HCT116 (cell line): ENCODE data around the gene LPIN1. TPM values are rescaled to one million over a fixed set of nuclear protein-coding genes. Genes with fewer than 3 reads are reported as not detected.

Experiments
- ATAC-seq: fragments of 200-7000 bp; cut with Tn5 transposase; 2 replicates; pipeline ENCODE4 v1.9.1; 2020; ENCODE audit warnings: mild to moderate bottlenecking, moderate library complexity
- BruUV-seq: library from RNA; stranded (reverse); fragments of 400-500 nt; replicated peaks from 2 replicates; lab custom pipeline; 2021; lab: Mats Ljungman, UMichigan
- CTCF ChIA-PET: fragments of 300-600 bp; sonication (Branson Sonifier 250); formaldehyde crosslinking; loops from one replicate; lab custom pipeline; 2021; ENCODE audit warnings: antibody characterized with exemption; lab: Charles Lee
- POLR2A ChIA-PET: fragments of 300-600, 350-600 bp; sonication (Branson Sonifier 250); formaldehyde crosslinking; loops from one replicate; lab custom pipeline; 2021; ENCODE audit warnings: antibody characterized with exemption; lab: Charles Lee
- RAD21 ChIA-PET, 2 experiments: fragments of 300-600 bp; sonication (Branson Sonifier 250); formaldehyde crosslinking; loops; one replicate each; lab custom pipeline; 2023; ENCODE audit warnings: low total read pairs in 2 of 2; ENCODE audit not compliant: uncharacterized antibody in 2 of 2, unreplicated experiment in 2 of 2, low non-redundant PET in 1 of 2; lab: Charles Lee
- DNase-seq: peaks from one replicate; pipeline ENCODE4 v3.0.0-alpha.2; 2010; ENCODE audit warnings: low read depth, low spot score
- H2AFZ ChIP-seq: fragments of 200-600 bp; shearing (Covaris generic), sonication (generic); 2 replicates; pipeline ENCODE4 v1.6.1; 2017; ENCODE audit warnings: low read depth, mixed run types, mixed read lengths, antibody characterized with exemption, low read length; ENCODE audit not compliant: poor library complexity, severe bottlenecking
- H3K27ac ChIP-seq: 2 replicates; pipeline ENCODE4 v1.5.1; 2012; ENCODE audit warnings: low read depth, low read length
- H3K27me3 ChIP-seq: fragments of 200-600 bp; sonication (generic); 2 replicates; pipeline ENCODE4 v1.6.1; 2016; ENCODE audit warnings: mixed run types, low read length, mixed read lengths; ENCODE audit not compliant: insufficient read depth
- H3K36me3 ChIP-seq, 2 experiments: fragments of 200-500 bp in 1 of 2; fragments of 200-600 bp in 1 of 2; sonication (Bioruptor generic) in 1 of 2; sonication (generic) in 1 of 2; 2 replicates each; pipeline versions ENCODE4 v1.5.1 to v1.6.1; 2014 to 2016; ENCODE audit warnings: low read length in 2 of 2, inconsistent platforms in 1 of 2, mixed read lengths in 1 of 2, mixed run types in 1 of 2; ENCODE audit not compliant: insufficient read depth in 2 of 2, control insufficient read depth in 1 of 2
- H3K4me1 ChIP-seq, 2 experiments: fragments of 200-600 bp in 1 of 2; sonication (generic) in 1 of 2; 2 replicates each; pipeline versions ENCODE4 v1.5.1 to v1.6.1; 2012 to 2017; ENCODE audit warnings: low read length in 2 of 2, inconsistent platforms in 1 of 2, mild to moderate bottlenecking in 1 of 2, mixed read lengths in 1 of 2, mixed run types in 1 of 2, moderate library complexity in 1 of 2; ENCODE audit not compliant: insufficient read depth in 2 of 2, control insufficient read depth in 1 of 2
- H3K4me2 ChIP-seq: fragments of 200-600 bp; sonication (generic); 2 replicates; pipeline ENCODE4 v1.6.1; 2017; ENCODE audit warnings: mixed run types, low read length, mixed read lengths
- H3K4me3 ChIP-seq, 2 experiments: fragments of 200-600 bp in 1 of 2; sonication (generic) in 1 of 2; replicated peaks in 1 of 2; 2 replicates each; pipeline ENCODE4 v1.5.1; 2011 to 2016; ENCODE audit warnings: low read length in 2 of 2, control low read depth in 1 of 2, low read depth in 1 of 2, mild to moderate bottlenecking in 1 of 2, mixed read lengths in 1 of 2, mixed run types in 1 of 2
- H3K79me2 ChIP-seq: fragments of 200-600 bp; sonication (generic); 2 replicates; pipeline ENCODE4 v1.6.1; 2017; ENCODE audit warnings: mild to moderate bottlenecking, mixed run types, low read length, moderate library complexity, mixed read lengths; ENCODE audit not compliant: insufficient read depth
- H3K9ac ChIP-seq: fragments of 200-600 bp; sonication (generic); 2 replicates; pipeline ENCODE4 v1.6.1; 2016; ENCODE audit warnings: low read length, mixed read lengths
- H3K9me2 ChIP-seq: fragments of 200-600 bp; sonication (generic), shearing (Covaris generic); 2 replicates; pipeline ENCODE4 v1.6.1; 2017; ENCODE audit warnings: mixed run types, mild to moderate bottlenecking, moderate library complexity; ENCODE audit not compliant: insufficient read depth
- H3K9me3 ChIP-seq, 2 experiments: fragments of 200-500 bp in 1 of 2; fragments of 200-600 bp in 1 of 2; sonication (Bioruptor generic) in 1 of 2; sonication (generic) in 1 of 2; 2 replicates each; pipeline ENCODE4 v1.6.1; 2014 to 2017; ENCODE audit warnings: low read length in 2 of 2, mixed read lengths in 2 of 2, inconsistent platforms in 1 of 2, low read depth in 1 of 2, mild to moderate bottlenecking in 1 of 2, mixed run types in 1 of 2, moderate library complexity in 1 of 2; ENCODE audit not compliant: control insufficient read depth in 1 of 2, insufficient read depth in 1 of 2
- H4K20me1 ChIP-seq: fragments of 200-600 bp; sonication (generic), shearing (Covaris generic); 2 replicates; pipeline ENCODE4 v1.6.1; 2017; ENCODE audit warnings: mixed run types, mild to moderate bottlenecking, moderate library complexity; ENCODE audit not compliant: insufficient read depth
- CBX3 ChIP-seq: IDR thresholded peaks from 2 replicates; pipeline ENCODE4 v1.6.1; 2012; ENCODE audit warnings: low read depth
- ELF1 ChIP-seq: IDR thresholded peaks from 2 replicates; pipeline ENCODE4 v1.6.1; 2012; ENCODE audit warnings: low read depth, borderline replicate concordance
- EZH2 ChIP-seq: fragments of 200-600 bp; sonication (generic); IDR thresholded peaks from 2 replicates; pipeline ENCODE4 v1.6.1; 2017; ENCODE audit warnings: antibody characterized with exemption, mixed run types
- FOSL1 ChIP-seq: IDR thresholded peaks from 2 replicates; pipeline ENCODE4 v1.6.1; 2012; ENCODE audit warnings: low read depth
- RAD21 ChIP-seq: IDR thresholded peaks from 2 replicates; pipeline ENCODE4 v1.6.1; 2012; ENCODE audit warnings: low read depth, mild to moderate bottlenecking
- SRF ChIP-seq: IDR thresholded peaks from 2 replicates; pipeline ENCODE4 v1.6.1; 2012; ENCODE audit warnings: low read depth
- ZNF274 ChIP-seq: fragments of 200-500 bp; sonication (Bioruptor generic); IDR thresholded peaks from 2 replicates; pipeline ENCODE4 v1.6.1; 2014; ENCODE audit warnings: mild to moderate bottlenecking, low read depth, low read length, inconsistent platforms
- intact Hi-C: fragments of 100-400 bp; cut with micrococcal nuclease; formaldehyde crosslinking; loops from 2 replicates; pipeline ENCODE4 v1.10.0; 2022
- total RNA-seq: library from RNA; stranded (reverse); gene quantifications from one replicate; pipeline ENCODE4 v1.2.1, GENCODE V29; 2021; ENCODE audit not compliant: unreplicated experiment
- TF ChIP-seq, protein P1 (sequence below): IDR thresholded peaks from 2 replicates; pipeline ENCODE4 v1.6.1; 2011; ENCODE audit warnings: mild to moderate bottlenecking, low read length, moderate library complexity; ENCODE audit not compliant: insufficient replicate concordance; ENCODE audit errors: extremely low read depth
- TF ChIP-seq, protein P2 (sequence below): IDR thresholded peaks from 2 replicates; pipeline ENCODE4 v1.6.1; 2012

Gene LPIN1
- total RNA-seq, 1 experiment from 2014 or later: 16.7 TPM

DNA sequence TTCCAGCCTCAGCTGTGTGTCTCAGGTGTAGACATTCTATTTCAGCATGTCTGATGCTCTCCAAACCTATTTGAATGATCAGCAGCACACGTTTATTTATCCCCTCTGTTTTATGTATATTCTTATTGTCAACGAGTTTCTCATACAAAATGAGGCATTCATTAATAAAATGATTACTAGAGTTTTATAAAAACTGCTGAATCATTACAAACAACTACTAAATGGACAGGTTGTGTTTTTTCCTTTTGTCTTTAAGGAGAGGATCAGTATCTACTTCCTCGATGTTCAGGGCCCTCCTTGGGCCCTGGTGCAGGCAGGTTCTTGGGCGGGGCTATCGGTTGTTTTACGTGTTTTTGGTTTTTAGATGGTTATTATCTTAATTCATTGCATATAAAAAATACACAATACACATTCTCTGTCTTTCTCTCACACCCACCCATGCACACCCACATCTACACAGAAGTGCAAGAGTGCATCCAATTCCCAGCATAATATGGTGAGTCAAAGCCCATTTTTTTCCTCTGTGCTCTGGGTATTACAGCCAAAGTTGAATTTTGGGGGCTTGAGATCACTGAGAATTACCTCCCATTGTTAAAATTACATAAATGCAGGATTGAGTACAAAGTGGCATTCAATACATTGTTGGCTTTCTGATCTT, 24.2 kb downstream of the LPIN1 start (continued):
- TF ChIP-seq, protein P1, sequence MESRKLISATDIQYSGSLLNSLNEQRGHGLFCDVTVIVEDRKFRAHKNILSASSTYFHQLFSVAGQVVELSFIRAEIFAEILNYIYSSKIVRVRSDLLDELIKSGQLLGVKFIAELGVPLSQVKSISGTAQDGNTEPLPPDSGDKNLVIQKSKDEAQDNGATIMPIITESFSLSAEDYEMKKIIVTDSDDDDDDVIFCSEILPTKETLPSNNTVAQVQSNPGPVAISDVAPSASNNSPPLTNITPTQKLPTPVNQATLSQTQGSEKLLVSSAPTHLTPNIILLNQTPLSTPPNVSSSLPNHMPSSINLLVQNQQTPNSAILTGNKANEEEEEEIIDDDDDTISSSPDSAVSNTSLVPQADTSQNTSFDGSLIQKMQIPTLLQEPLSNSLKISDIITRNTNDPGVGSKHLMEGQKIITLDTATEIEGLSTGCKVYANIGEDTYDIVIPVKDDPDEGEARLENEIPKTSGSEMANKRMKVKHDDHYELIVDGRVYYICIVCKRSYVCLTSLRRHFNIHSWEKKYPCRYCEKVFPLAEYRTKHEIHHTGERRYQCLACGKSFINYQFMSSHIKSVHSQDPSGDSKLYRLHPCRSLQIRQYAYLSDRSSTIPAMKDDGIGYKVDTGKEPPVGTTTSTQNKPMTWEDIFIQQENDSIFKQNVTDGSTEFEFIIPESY: no peak

DNA sequence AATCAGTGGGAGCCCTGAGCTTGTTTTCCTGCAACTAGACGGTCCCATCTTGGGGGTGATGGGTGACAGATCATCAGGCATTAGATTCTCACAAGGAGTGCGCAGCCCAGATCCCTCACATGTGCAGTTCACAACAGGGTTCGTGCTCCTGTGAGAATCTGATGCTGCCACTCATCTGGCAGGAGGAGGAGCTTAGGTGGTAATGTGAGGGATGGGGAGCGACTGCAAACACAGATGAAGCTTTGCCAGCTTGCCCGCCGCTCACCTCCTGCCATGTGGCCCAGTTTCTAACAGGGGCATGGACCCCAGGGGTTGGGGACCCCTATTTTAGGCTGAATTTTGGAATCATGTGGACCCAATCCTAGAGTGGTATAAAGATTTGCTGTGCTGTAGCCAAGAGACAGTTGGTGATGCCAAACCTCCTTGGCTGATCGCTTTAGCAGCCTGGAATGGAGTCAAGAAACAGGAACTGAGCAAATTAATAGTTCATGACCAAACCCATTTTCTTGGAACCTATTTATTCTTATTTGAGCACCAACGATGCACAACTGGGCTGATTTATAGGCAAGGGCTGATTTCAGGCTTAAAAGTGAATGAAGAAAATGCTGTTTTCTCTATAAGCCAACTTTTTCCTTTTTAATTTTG, 25.7 kb downstream of the LPIN1 start:
- no peak overlapping the region for H3K27ac ChIP-seq
- no peaks in the 10 kb centered on the region for H4K20me1 ChIP-seq
- TF ChIP-seq SRF: no peak
- no peak for TF ChIP-seq RAD21
- TF ChIP-seq ZNF274: no peak
- TF ChIP-seq, protein P2, sequence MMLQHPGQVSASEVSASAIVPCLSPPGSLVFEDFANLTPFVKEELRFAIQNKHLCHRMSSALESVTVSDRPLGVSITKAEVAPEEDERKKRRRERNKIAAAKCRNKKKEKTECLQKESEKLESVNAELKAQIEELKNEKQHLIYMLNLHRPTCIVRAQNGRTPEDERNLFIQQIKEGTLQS: no peak
- TF ChIP-seq CBX3: no peak
- TF ChIP-seq ELF1: no peak
- TF ChIP-seq FOSL1: no peak
- TF ChIP-seq EZH2: no peak
- POLR2A ChIA-PET: no interaction called here
- H2AFZ ChIP-seq: no peak overlapping the region
- DNase-seq (no peak), ATAC-seq (no peak)
- no peaks in the 10 kb centered on the region for H3K27me3 ChIP-seq
- H3K9me3 ChIP-seq: no peaks in the 10 kb centered on the region
- intact Hi-C loops: no loop called here
- no TSS peak for BruUV-seq
- no peak overlapping the region for H3K9ac ChIP-seq
- CTCF ChIA-PET: no interaction called here
- peaks cover 7 to 11% of the 10 kb centered on the region in 2 experiments; a peak in 1 of 4 replicates for H3K36me3 ChIP-seq
- no peaks in the 10 kb centered on the region for H3K4me1 ChIP-seq
- RAD21 ChIA-PET: no interaction called here
- no peak overlapping the region for H3K4me3 ChIP-seq
- no peak overlapping the region for H3K4me2 ChIP-seq
- H3K9me2 ChIP-seq: no peaks in the 10 kb centered on the region
- H3K79me2 ChIP-seq: no peaks in the 10 kb centered on the region
